ENCODE data around the gene EPHA10. TPM values are rescaled to one million over a fixed set of nuclear protein-coding genes. Genes with fewer than 3 reads are reported as not detected.
A peak's percentile ranks its signal among the peaks of the same experiment; 100 is the strongest.

EPHA10 gene
- total RNA-seq, 2 donors from 2014 or later = 0.42 TPM; not detected in 1

DNA sequence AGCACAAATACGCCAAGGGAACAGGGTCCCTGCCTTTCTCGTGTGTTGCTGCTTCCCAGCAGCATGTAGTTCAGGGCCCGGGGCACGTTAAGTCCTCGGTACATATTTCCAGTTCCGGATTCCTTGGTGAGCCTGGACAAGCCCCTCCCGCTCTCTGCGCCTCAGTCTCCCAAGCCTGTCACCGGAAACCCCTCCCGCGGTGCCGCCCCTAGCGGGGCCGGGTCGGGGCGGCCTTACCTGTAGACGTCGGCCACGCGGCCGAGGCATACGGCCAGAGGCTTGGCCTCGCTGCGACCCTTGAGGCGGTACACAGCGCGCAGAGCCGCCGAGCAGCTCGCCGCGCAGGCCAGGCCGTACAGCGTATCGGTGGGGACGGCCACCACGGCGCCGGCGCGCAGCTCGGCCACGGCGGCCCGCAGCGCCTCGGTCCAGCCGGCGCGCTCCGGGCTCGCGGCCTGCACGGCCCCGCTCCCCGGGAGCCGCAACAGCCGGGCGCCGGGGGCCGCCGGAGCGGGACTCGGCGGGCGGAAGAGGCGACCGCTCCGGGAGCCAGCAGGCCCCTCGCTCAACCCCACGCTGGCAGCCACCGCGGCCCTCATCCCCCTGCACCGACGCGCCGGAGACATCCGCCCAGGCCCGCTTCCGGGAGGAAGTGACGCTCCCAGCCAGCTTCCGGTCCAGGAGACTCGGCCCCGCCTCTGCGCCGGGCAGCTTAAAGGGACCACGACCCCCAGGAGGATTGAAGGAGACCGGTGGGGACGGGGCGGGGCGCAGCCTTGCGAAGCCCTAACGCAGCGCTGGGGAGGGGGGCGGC, 42.8 kb upstream of the EPHA10 start, which contains the start of the genes C1orf122 and YRDC:
Gene C1orf122, plus strand, starts transcription at position 236 of the 814 bp plus-strand sequence. CDS start 615 bp downstream, outside the sequence.
Gene YRDC, minus strand, starts transcription at position 654 of the 814 bp plus-strand sequence. Its CDS starts 28 bp downstream, at position 626.
- H3K9me3 Mint-ChIP-seq = no peaks in the 10 kb centered on the region
- 0% methylated on average over 34 to 95 of the region's 95 CpGs for WGBS, 2 experiments (ENCODE audit: insufficient coverage in 1 of 2, insufficient read length in 1 of 2)

DNA sequence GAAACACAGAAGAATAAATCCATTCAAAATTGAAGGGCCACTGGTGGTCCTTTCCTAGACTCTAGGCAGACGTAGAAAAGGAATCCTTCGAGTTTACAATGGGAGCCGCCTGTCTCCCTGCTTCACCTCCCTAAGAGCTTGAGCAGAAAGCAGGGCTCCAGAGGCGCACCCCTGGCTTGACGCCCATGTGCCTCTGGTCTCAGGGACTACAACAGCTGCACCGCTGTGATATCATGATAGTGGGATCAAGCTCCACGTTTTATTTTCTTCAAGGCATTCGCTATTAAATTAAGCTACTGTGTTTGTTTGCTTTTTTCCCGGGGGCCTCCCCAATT, 42.3 kb upstream of the EPHA10 start:
- Mint-ChIP-seq H3K4me3 (peak overlapping the region; percentile 80), H3K36me3 (ENCODE audit: low read depth) (peaks cover 50% of the 10 kb centered on the region), H3K27ac (peak overlapping the region; percentile 81), H3K27me3 (ENCODE audit: insufficient read depth) (no peaks in the 10 kb centered on the region), H3K4me1 (peaks cover 16% of the 10 kb centered on the region), H3K9me3 (no peaks in the 10 kb centered on the region)
- Histone ChIP-seq H3K27me3 (ENCODE audit: control insufficient read depth, insufficient read depth, low read length, poor library complexity, severe bottlenecking) (no peaks in the 10 kb centered on the region), H3K36me3 (ENCODE audit: control insufficient read depth, insufficient read depth, low read length) (peaks cover 60% of the 10 kb centered on the region), H3K9ac (ENCODE audit: extremely low read depth, low read length, poor library complexity, severe bottlenecking) (peak overlapping the region; percentile 61), H3K4me1 (ENCODE audit: control insufficient read depth, insufficient read depth, low read length) (peaks cover 5% of the 10 kb centered on the region), H3K4me3 (ENCODE audit: low read length) (peak overlapping the region; percentile 90), H3K9me3 (ENCODE audit: control insufficient read depth, low read length) (no peaks in the 10 kb centered on the region), H3K27ac (ENCODE audit: low read depth, low read length) (no peak overlapping the region)
- 22 to 23% methylated on average over 9 of the region's 9 CpGs for WGBS, 2 experiments (ENCODE audit: insufficient coverage in 1 of 2, insufficient read length in 1 of 2)
- no peak for TF ChIP-seq CTCF (conservative IDR thresholded peaks at IDR 0.05)
- no peak for DNase-seq

More for the DNA sequence above, 42.8 kb upstream of the EPHA10 start, which contains the start of the genes C1orf122 and YRDC:
- H3K9ac ChIP-seq (ENCODE audit: extremely low read depth, low read length, poor library complexity, severe bottlenecking) = peak within 1 kb of the TSS; percentile 61
- H3K4me1 ChIP-seq (ENCODE audit: control insufficient read depth, insufficient read depth, low read length) = peaks cover 5% of the 10 kb centered on the region
- H3K27me3 ChIP-seq (ENCODE audit: control insufficient read depth, insufficient read depth, low read length, poor library complexity, severe bottlenecking) = no peaks in the 10 kb centered on the region
- no peaks in the 10 kb centered on the region for H3K27me3 Mint-ChIP-seq (ENCODE audit: insufficient read depth)
- DNase-seq = peak; percentile 97
- peaks cover 46% of the 10 kb centered on the region for H3K36me3 Mint-ChIP-seq (ENCODE audit: low read depth)
- no peak for TF ChIP-seq CTCF (conservative IDR thresholded peaks at IDR 0.05)
- peak within 1 kb of the TSS; percentile 80 for H3K4me3 Mint-ChIP-seq
- peaks cover 55% of the 10 kb centered on the region for H3K36me3 ChIP-seq (ENCODE audit: control insufficient read depth, insufficient read depth, low read length)
- H3K27ac ChIP-seq (ENCODE audit: low read depth, low read length) = peak within 1 kb of the TSS; percentile 68
- H3K4me3 ChIP-seq (ENCODE audit: low read length) = peak within 1 kb of the TSS; percentile 90
- H3K4me1 Mint-ChIP-seq = peaks cover 16% of the 10 kb centered on the region
- no peaks in the 10 kb centered on the region for H3K9me3 ChIP-seq (ENCODE audit: control insufficient read depth, low read length)
- peak within 1 kb of the TSS; percentile 91 for H3K27ac Mint-ChIP-seq

DNA sequence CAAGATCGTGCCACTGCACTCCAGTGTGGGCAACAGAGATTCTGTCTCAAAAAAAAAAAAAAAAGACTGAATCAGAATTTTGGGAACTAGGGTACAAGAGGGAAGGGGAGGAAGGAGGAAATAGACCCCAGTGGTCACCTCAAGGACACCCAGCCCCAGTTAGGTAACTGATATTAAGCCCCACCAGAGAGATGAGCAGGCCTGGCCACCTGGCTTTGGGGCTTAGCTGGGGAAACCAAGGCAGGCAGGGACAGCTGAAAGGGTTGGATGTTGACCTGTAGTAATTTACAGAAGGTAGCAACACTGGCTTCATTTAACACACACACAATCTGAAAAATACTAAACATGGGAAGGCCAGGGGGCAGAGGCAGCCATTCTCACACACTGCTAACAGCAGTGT, 37.5 kb upstream of the EPHA10 start:
- peaks cover 69% of the 10 kb centered on the region for H3K36me3 Mint-ChIP-seq (ENCODE audit: low read depth)
- WGBS, 2 experiments (ENCODE audit: insufficient coverage in 1 of 2, insufficient read length in 1 of 2) = 90 to 100% methylated on average over 1 of the region's 1 CpG
- peaks cover 53% of the 10 kb centered on the region for H3K36me3 ChIP-seq (ENCODE audit: control insufficient read depth, insufficient read depth, low read length)

More for the DNA sequence above, 37.5 kb upstream of the EPHA10 start:
- Histone ChIP-seq H3K4me1 (ENCODE audit: control insufficient read depth, insufficient read depth, low read length) (peaks cover 5% of the 10 kb centered on the region), H3K9ac (ENCODE audit: extremely low read depth, low read length, poor library complexity, severe bottlenecking) (no peak overlapping the region), H3K4me3 (ENCODE audit: low read length) (no peak overlapping the region), H3K27ac (ENCODE audit: low read depth, low read length) (no peak overlapping the region), H3K27me3 (ENCODE audit: control insufficient read depth, insufficient read depth, low read length, poor library complexity, severe bottlenecking) (no peaks in the 10 kb centered on the region), H3K9me3 (ENCODE audit: control insufficient read depth, low read length) (no peaks in the 10 kb centered on the region)
- Mint-ChIP-seq H3K27ac (no peak overlapping the region), H3K4me1 (peaks cover 2% of the 10 kb centered on the region), H3K9me3 (no peaks in the 10 kb centered on the region), H3K4me3 (no peak overlapping the region), H3K27me3 (ENCODE audit: insufficient read depth) (no peaks in the 10 kb centered on the region)
- no peak for TF ChIP-seq CTCF (conservative IDR thresholded peaks at IDR 0.05)
- no peak for DNase-seq
